Stimulated activated CD8-positive, alpha-beta memory T cell treated with anti-CD3 and anti-CD28 coated beads, Interleukin-15, amount 100 ng/mL, for 48 hours (primary cell): ENCODE results near the gene RASSF7.
A peak's percentile ranks its signal among the peaks of the same experiment; 100 is the strongest.
"Not testable (repeated sequence)": the region's sequence is repeated elsewhere in the genome, so short reads cannot be mapped to it uniquely, and the experiment has no call there.

ENCODE experiments used
- DNase-seq, 2 donors: peaks; one replicate each; pipeline ENCODE4 v3.0.0-alpha.2; 2020; ENCODE audit warnings: low read depth in 2 of 2

RASSF7 gene

GRCh38 chr11:567011-567628, 6.3 kb downstream of the RASSF7 start:
- no peak for DNase-seq

- no peak for DNase-seq
Observed at GRCh38 chr11:567629-568292, 7.0 kb downstream of the RASSF7 start.

GRCh38 chr11:568306-569157, 7.8 kb downstream of the RASSF7 start:
- peak; percentile 92 to 95 for DNase-seq

DNA sequence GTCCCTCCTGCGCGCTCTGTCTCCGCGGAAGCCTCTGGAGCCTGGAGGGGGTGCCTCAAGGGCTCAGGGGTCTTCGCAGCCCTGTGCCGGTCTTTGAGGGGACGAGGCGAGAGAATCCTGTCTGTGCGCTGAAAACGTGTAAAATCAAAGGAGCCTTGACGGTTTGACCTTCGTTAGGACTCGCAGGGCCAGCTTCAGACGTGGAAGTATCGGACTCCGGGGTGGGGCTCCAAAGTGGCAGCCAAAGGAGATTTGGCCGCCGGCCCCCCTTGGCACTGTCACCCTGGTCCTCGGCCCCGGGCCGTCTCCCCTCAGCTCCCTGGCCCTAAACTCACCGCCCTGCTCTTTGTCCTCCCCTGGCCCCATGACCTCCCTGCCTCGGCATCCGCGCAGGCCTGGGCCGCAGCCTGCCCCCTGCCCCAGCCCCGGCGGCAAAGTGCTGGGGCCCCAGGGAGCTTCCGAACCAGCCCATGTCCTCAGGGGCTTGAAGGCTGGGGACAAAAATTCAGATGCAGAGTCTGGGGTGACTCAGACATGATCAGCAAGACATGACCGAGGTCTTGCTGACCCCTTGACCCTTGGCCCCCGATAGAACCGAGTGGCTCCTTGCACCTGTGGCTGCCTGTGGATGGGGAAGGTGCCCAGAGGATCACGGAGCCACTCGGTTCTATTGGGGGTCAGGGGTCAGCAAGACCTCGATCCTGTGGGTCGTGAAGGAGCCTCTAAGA, 8.6 kb downstream of the RASSF7 start:
- no peak for DNase-seq

GRCh38 chr11:571802-572185, 11.0 kb downstream of the RASSF7 start:
- no peak for DNase-seq

- no peak for DNase-seq
Observed at GRCh38 chr11:573146-573759, 12.5 kb downstream of the RASSF7 start.

DNA sequence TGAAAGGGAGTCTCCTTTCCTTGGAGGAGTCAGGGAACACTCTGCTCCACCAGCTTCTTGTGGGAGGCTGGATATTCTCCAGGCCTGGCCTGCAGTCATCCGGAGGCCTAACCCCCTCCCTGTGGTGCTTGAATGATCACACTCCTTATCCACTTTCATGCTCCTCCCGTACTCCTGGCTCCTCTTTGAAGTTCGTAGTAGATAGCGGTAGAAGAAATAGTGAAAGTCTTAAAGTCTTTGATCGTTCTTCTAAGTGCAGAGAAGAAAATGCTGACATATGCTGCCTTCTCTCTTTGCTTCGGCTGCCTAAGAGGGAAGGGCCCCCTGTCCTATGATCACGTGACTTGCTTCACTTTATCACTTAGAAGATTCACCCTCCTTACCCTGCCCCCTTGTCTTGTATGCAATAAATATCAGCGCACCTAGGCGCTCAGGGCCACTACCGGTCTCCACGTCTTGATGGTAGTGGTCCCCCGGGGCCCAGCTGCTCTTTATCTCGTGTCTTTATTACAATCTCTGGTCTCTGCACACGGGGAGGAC, 13.3 kb downstream of the RASSF7 start:
- not testable (repeated sequence) for DNase-seq

- DNase-seq: no peak
Observed at GRCh38 chr11:574632-575312, 14.0 kb downstream of the RASSF7 start.

DNA sequence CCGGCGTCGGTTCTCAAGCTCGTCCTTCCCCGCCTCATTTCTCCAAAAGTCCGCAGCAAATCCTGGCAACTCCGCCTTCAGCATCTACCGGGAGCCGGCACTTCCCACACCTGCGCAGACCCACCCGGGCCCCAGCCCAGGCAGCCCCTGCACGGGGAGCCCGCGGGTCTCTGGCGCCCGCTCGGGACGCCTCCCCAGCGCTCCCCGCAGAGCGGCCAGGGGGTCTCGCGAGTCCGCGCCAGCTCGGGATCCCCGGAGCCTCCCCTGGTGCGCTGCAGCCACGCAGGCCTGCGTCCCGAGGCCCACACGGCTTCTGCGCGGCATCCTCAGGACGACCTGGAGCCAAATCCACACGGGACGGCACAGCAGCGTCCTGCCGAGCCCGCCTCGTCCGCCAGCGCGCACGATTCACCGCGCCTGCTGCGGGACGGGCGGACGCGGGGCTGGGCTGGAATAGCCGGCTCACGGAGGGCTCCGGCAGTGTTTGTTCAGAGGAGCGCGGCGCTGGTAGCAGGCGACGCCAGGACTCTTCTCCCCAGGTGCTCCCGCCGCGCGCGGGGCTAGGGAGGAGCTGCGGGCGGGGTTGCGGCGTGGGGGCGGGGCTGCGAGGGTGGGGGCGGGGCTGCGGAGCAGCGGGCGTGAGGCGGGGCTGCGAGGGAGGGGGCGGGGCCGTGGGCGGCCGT, 14.7 kb downstream of the RASSF7 start:
- DNase-seq: no peak

DNA sequence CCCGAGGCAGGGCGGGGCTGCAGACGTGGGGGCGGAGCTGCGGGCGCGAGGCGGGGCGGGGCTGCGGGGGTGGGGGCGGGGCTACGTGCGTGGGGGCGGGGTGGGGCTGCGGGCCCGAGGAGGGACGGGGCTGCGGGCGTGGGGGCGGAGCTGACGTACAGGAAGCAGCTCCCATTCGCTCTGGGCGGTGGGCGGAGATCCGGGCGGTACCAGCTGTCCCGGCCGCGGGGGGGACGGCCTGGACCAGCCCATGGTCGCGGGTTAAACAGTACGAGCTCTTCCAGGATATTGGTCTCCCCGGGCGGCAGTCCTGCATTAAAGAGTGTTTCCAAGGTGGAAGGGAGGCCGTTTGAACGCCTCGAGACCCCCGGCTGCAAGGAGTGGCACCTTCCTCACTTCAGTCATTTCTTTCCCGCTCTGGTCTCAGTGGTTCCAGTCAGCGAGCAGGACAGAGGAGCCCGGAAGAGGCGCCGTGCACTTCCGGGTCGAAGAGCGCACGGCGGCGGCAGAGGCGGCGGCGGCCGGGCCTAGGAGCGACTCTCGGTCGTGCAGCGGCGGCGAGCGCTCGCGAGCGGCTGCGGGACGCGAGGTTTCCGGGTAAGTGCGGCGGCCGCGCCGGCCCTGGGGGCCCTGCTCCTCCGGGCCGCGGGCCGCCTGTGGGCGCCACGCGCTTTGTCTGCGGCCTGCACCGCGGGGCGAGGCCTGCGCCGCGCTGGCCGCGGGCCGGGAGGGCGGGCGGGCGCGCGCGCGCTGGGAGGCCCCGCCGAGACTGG, 15.4 kb downstream of the RASSF7 start, which contains the start of gene PHRF1:
PHRF1 (plus strand) TSS at position 475 of the 773 bp plus-strand sequence. CDS start 5,043 bp downstream, outside the sequence.
- DNase-seq: peak; percentile 85 to 91

GRCh38 chr11:576811-577610, 16.2 kb downstream of the RASSF7 start:
- DNase-seq: no peak

- DNase-seq: no peak
Observed at GRCh38 chr11:577611-577894, 16.8 kb downstream of the RASSF7 start.

DNA sequence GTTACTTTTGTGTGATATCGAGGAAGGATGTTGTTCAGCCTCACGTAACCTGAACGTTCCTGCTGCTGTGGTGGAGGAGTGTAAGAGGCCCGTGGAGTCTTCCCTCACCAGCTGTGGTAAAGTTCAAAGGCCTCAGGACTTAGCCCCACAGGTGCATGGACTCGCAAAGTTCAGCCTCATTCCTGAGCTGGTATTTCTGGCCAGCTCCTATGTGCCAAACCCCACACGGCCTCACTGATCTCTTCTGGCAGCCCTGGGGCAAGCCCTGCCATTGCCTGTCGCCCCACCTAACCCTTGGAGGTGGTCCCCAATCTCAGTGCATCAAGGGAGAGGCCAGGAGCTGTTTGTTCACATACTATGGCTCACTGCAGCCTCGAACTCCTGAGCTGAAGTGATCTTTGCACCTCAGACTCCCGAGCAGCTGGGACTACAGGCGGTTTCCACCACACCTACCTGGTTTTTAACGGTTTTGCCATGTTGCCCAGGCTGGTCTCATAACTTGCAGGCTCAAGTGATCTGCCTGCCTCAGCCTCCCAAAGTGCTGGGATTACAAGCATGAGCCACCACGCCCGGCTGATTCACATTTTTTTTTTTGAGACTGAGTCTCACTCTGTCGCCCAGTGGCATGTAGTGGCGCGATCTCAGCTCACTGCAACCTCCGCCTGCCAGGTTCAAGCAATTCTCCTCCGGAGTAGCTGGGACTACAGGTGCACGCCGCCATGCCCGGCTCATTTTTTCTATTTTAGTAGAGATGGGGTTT, 17.7 kb downstream of the RASSF7 start:
- no peak for DNase-seq

- no peak for DNase-seq
Observed at GRCh38 chr11:579830-580601, 19.2 kb downstream of the RASSF7 start.

DNA sequence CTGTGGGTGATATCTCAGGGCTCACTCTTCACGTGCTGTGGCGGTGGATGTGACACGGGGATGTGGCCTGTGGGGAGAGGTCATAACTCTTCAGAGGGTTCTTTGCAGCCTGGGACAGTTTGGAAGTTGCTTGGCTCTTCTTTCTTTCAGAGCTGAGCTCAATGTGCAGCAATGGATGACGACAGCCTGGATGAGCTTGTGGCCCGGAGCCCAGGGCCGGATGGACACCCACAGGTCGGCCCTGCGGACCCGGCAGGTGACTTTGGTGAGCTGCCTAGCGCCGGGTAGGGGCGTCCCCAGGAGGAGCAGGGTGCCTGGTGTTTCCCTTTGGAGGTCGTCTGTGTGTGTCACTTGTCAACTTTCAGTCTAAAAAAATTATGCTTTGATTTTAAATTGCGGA, 20.6 kb downstream of the RASSF7 start:
- no peak for DNase-seq

DNA sequence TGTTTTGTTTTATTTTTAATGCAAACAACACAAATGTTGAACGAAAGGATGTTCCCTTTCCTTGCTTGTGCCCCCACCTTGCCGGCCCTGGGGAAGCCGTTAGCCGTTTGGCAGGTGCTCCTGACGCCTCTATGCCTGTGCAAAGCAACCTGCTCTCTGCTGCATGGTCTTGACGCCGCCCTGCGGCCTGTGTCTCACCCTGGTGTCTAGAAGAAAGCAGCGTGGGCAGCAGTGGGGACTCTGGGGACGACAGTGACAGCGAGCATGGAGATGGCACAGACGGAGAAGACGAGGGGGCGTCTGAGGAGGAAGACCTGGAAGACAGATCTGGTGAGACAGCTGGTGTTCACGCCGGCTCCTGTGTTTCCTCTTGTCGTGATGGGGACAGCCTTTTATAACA, 21.0 kb downstream of the RASSF7 start:
- DNase-seq: no peak

GRCh38 chr11:584287-584686, 23.5 kb downstream of the RASSF7 start:
- no peak for DNase-seq
